ENCODE data around the gene MRPL24. TPM values are rescaled to one million over a fixed set of nuclear protein-coding genes. Genes with fewer than 3 reads are reported as not detected.

The MRPL24 gene
- 100 to 1,000 TPM in 3 of 4 donors, 10 to 100 TPM in 1; 54.9 to 121 (median 102) TPM for total RNA-seq

DNA sequence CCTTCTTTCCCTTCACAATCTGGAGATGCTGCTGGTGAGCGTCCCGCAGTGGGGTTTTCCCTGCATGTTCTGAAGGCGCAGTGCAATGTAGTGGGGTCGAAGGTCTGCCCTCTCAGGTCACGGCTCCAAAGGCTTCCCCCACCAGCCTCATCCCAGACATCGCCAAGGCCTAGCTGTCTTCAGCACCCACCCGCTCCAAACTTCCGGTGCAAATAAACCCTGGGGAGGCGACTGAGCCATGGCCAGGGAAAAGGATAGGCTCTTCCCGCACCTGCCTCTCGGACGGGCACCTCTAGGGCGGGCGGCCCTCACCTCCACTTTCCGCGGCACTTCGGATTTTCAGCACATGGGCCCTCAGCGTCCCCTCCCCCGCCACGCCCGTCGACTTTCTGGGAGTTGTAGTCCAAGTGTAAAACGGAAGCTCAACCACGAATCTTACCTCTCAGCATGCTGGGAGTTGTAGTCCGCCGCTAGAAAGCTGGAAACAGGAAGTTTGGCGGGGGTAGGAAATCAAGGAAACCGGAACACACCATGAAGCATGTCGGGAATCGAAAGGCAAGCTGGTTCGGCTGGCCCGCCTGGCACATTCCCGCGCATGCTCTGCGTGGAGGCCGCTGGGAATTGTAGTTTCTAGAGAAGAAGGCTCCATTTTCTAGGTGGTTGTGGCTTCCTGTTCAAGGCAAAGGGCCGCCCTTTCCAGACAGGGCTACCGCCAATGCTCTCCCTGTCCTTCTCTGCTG, at the start of gene MRPL24:
MRPL24 (minus strand) TSS at position 348 of the 740 bp plus-strand sequence. CDS start 2,384 bp downstream, outside the sequence.
- H3K36me3 ChIP-seq = peaks cover 0 to 51% of the 10 kb centered on the region in 2 donors
- in situ Hi-C loops (cut with MboI; ENCODE audit: low sequenced_read_pairs in 4 of 4) = loop anchor here in 1 of 4 donors (25.0 kb wide), 1 partner anchor 679 kb away; the partner anchor contains the start of genes LAMTOR2, RAB25 and UBQLN4
- peak; percentile 99 for DNase-seq

DNA sequence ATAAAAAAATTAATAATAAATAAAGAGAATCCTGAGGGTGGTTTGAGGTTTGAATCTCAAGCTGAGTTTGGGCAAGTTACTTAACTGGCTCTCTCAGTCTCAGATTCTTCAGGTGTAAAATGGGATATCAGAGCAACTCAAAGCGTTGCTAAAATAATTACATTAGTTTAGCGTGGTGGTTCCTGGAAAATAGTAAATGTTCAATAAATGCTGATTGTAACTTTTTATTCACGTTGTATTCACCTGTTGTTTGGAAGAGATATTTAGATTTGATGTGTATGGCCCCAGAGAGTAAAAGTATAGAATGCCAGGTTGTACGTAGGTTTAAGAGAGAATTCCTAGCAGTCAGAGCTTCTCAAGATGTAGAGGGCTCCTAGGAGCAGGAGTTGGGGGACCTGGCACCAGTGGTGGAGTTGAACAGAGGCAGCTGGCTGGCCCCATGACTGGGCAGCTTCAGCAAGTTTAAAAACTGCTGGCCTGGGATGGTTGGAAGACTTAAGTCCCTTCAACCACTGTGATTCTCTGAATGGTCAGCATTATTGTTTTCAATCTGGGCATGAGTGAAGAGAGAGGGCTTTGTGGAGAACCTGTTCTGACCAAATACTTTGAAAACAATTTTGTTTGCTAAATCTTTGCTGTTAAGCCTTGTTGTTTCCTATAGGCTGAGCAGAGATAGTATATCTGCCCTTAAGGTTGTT, 48.9 kb upstream of the MRPL24 start:
- H3K4me1 ChIP-seq = no peaks in the 10 kb centered on the region
- ATAC-seq = no peak
- H3K27ac ChIP-seq = no peak overlapping the region
- intact Hi-C loops (cut with DNase I; ENCODE audit: low total_unique reads) = no loop called here
- no peaks in the 10 kb centered on the region for H3K9me3 ChIP-seq
- no peak for DNase-seq
- in situ Hi-C loops (cut with MboI; ENCODE audit: low sequenced_read_pairs in 4 of 4) = no loop called here
- H3K27me3 ChIP-seq = no peaks in the 10 kb centered on the region
- TF ChIP-seq, protein P1, sequence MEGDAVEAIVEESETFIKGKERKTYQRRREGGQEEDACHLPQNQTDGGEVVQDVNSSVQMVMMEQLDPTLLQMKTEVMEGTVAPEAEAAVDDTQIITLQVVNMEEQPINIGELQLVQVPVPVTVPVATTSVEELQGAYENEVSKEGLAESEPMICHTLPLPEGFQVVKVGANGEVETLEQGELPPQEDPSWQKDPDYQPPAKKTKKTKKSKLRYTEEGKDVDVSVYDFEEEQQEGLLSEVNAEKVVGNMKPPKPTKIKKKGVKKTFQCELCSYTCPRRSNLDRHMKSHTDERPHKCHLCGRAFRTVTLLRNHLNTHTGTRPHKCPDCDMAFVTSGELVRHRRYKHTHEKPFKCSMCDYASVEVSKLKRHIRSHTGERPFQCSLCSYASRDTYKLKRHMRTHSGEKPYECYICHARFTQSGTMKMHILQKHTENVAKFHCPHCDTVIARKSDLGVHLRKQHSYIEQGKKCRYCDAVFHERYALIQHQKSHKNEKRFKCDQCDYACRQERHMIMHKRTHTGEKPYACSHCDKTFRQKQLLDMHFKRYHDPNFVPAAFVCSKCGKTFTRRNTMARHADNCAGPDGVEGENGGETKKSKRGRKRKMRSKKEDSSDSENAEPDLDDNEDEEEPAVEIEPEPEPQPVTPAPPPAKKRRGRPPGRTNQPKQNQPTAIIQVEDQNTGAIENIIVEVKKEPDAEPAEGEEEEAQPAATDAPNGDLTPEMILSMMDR (IDR thresholded peaks at IDR 0.05 in 4 of 5, conservative IDR thresholded peaks at IDR 0.05 in 1 of 5) = no peak
- TF ChIP-seq POLR2A (IDR thresholded peaks at IDR 0.05) = no peak
- no peak overlapping the region for H3K4me3 ChIP-seq
- H3K36me3 ChIP-seq = peaks cover 0 to 76% of the 10 kb centered on the region in 2 donors

More for the DNA sequence above, at the start of gene MRPL24:
- Histone ChIP-seq H3K4me3 (peak within 1 kb of the TSS; percentile 73 to 94 (median 76)), H3K27me3 (no peaks in the 10 kb centered on the region), H3K9me3 (no peaks in the 10 kb centered on the region), H3K4me1 (peaks cover 27 to 29% of the 10 kb centered on the region in 2 donors), H3K27ac (peak within 1 kb of the TSS; percentile 87 to 99 (median 92))
- peak; percentile 97 to 98 for ATAC-seq
- TF ChIP-seq, protein P1 (IDR thresholded peaks at IDR 0.05 in 4 of 5, conservative IDR thresholded peaks at IDR 0.05 in 1 of 5) = peak in 1 of 5 experiments; percentile 8
- TF ChIP-seq POLR2A (IDR thresholded peaks at IDR 0.05) = peak; percentile 14 to 36
- intact Hi-C loops (cut with DNase I; ENCODE audit: low total_unique reads) = loop anchor here (1.0 to 10.0 kb wide), 5 partner anchors 13 to 616 kb away; partner anchors contain the start of genes CCT3, ISG20L2, METTL25B and PRCC

DNA sequence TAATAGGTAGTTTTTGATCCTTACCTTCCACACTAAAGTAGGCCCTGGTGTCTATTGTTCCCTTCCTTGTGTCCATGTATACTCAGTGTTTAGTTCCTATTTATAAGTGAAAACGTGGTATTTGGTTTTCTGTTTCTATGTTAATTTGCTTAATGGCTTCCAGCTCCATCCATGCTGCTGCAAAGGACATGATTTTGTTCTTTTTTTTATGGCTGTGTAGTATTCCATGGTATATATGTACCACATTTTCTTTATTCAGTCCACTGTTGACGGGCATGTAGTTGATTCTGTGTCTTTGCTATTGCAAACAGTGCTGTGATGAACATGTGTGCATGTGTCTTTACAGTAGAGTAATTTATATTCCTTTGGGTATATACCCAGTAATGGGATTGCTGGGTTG, 47.2 kb upstream of the MRPL24 start:
- TF ChIP-seq, protein P1 (IDR thresholded peaks at IDR 0.05 in 4 of 5, conservative IDR thresholded peaks at IDR 0.05 in 1 of 5) = no peak
- TF ChIP-seq POLR2A (IDR thresholded peaks at IDR 0.05) = no peak
- DNase-seq (no peak), ATAC-seq (no peak)
- H3K4me1 ChIP-seq = no peaks in the 10 kb centered on the region
- in situ Hi-C loops (cut with MboI; ENCODE audit: low sequenced_read_pairs in 4 of 4) (no loop called here), intact Hi-C loops (cut with DNase I; ENCODE audit: low total_unique reads) (no loop called here)
- no peaks in the 10 kb centered on the region for H3K27me3 ChIP-seq
- H3K9me3 ChIP-seq = no peaks in the 10 kb centered on the region
- peaks cover 0 to 77% of the 10 kb centered on the region in 2 donors for H3K36me3 ChIP-seq
- H3K27ac ChIP-seq = no peak overlapping the region
- H3K4me3 ChIP-seq = no peak overlapping the region

DNA sequence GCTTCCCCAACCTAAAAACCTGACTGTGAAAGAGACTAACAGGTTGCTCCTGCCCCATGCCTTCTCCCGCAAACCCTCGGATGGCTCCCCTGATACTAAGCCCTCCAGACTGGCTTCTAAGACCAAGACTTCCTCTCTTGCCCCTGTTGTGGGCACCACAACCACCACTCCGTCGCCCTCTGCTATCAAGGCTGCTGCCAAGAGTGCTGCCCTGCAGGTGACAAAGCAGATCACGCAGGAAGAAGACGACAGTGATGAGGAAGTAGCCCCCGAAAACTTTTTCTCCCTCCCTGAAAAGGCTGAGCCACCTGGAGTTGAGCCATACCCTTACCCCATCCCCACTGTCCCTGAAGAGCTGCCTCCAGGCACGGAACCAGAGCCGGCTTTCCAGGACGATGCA, 45.8 kb upstream of the MRPL24 start:
- H3K27me3 ChIP-seq = no peaks in the 10 kb centered on the region
- intact Hi-C loops (cut with DNase I; ENCODE audit: low total_unique reads) (no loop called here), in situ Hi-C loops (cut with MboI; ENCODE audit: low sequenced_read_pairs in 4 of 4) (no loop called here)
- no peak overlapping the region for H3K4me3 ChIP-seq
- H3K27ac ChIP-seq = no peak overlapping the region
- no peak for ATAC-seq
- no peak for DNase-seq
- H3K9me3 ChIP-seq = no peaks in the 10 kb centered on the region
- peaks cover 0 to 69% of the 10 kb centered on the region in 2 donors for H3K36me3 ChIP-seq
- TF ChIP-seq, protein P1 (IDR thresholded peaks at IDR 0.05 in 4 of 5, conservative IDR thresholded peaks at IDR 0.05 in 1 of 5) = no peak
- no peak for TF ChIP-seq POLR2A (IDR thresholded peaks at IDR 0.05)
- H3K4me1 ChIP-seq = peaks cover 2 to 5% of the 10 kb centered on the region in 2 donors

Data from gastrocnemius medialis (tissue), 4 donors.